IgD-negative memory B cell (primary cell): ENCODE data around the gene TMSB15C. TPM values are rescaled to one million over a fixed set of nuclear protein-coding genes. Genes with fewer than 3 reads are reported as not detected.
"Not testable (repeated sequence)": the region's sequence is repeated elsewhere in the genome, so short reads cannot be mapped to it uniquely, and the experiment has no call there.

Source experiments
- H3K27ac Mint-ChIP-seq, 3 donors: one replicate each; pipeline ENCODE4 v1.8.0; 2020 to 2022; ENCODE audit warnings: mild to moderate bottlenecking in 3 of 3, mixed read lengths in 3 of 3, moderate library complexity in 1 of 3
- H3K27me3 Mint-ChIP-seq: one replicate; pipeline ENCODE4 v1.8.0; 2021; ENCODE audit warnings: mixed read lengths
- H3K36me3 Mint-ChIP-seq: one replicate; pipeline ENCODE4 v1.8.0; 2020; ENCODE audit warnings: mild to moderate bottlenecking, mixed read lengths
- H3K4me1 Mint-ChIP-seq, 3 donors: one replicate each; pipeline ENCODE4 v1.8.0; 2020 to 2022; ENCODE audit warnings: mixed read lengths in 3 of 3, mild to moderate bottlenecking in 1 of 3
- H3K4me3 Mint-ChIP-seq, 4 donors: one replicate each; pipeline ENCODE4 v1.8.0; 2020 to 2022; ENCODE audit warnings: mild to moderate bottlenecking in 4 of 4, mixed read lengths in 4 of 4, moderate library complexity in 3 of 4
- H3K9me3 Mint-ChIP-seq, 3 donors: one replicate each; pipeline ENCODE4 v1.8.0; 2020 to 2021; ENCODE audit warnings: mixed read lengths in 3 of 3, mild to moderate bottlenecking in 1 of 3
- polyA plus RNA-seq: library from polyadenylated mRNA; unstranded; fragments of 300-500 nt; fragmentation: Illumina TruSeq; gene quantifications from one replicate; pipeline ENCODE4 v1.2.3, GENCODE V29; 2021

TMSB15C gene
- polyA plus RNA-seq, 1 donor from 2014 or later: 0.66 TPM

- Mint-ChIP-seq H3K36me3 (no peaks in the 10 kb centered on the region), H3K4me3 (no peak overlapping the region), H3K9me3 (no peaks in the 10 kb centered on the region), H3K27ac (no peak overlapping the region), H3K27me3 (peaks cover 6% of the 10 kb centered on the region), H3K4me1 (no peaks in the 10 kb centered on the region)
Observed at GRCh38 chrX:104085477-104085876, 9.4 kb upstream of the TMSB15C start.

GRCh38 chrX:104084534-104085277 lies 8.7 kb upstream of the TMSB15C start:
- H3K27ac Mint-ChIP-seq: no peak overlapping the region
- peaks cover 6% of the 10 kb centered on the region for H3K27me3 Mint-ChIP-seq
- H3K36me3 Mint-ChIP-seq: no peaks in the 10 kb centered on the region
- H3K9me3 Mint-ChIP-seq: no peaks in the 10 kb centered on the region
- no peaks in the 10 kb centered on the region for H3K4me1 Mint-ChIP-seq
- H3K4me3 Mint-ChIP-seq: no peak overlapping the region

- Mint-ChIP-seq H3K9me3 (no peaks in the 10 kb centered on the region), H3K27ac (no peak overlapping the region), H3K4me1 (no peaks in the 10 kb centered on the region), H3K36me3 (no peaks in the 10 kb centered on the region), H3K4me3 (no peak overlapping the region), H3K27me3 (peaks cover 6% of the 10 kb centered on the region)
Observed at GRCh38 chrX:104084063-104084462, 8.0 kb upstream of the TMSB15C start.

DNA sequence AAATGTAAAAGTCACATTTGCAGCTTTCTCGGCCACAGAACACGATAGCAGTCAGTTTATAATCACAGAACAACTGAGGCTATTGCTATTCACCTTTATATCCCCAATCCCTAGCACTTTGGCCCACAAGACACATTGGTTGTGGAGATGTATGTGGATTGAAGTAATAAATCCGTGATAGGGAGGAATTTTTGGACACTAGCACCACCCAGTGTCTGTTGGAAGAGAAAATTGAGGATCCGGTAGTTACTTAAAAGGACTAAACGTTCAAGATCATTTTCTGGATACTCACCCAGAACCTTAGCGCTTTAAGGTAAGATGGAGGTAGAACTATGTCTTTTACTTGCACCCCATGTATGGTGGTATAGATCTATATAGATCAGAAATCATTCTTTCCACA lies 1.8 kb upstream of the TMSB15C start:
- H3K27ac Mint-ChIP-seq, H3K4me3 Mint-ChIP-seq, H3K4me1 Mint-ChIP-seq, H3K9me3 Mint-ChIP-seq, H3K36me3 Mint-ChIP-seq, H3K27me3 Mint-ChIP-seq: not testable (repeated sequence)

GRCh38 chrX:104062636-104063035 lies 13.4 kb downstream of the TMSB15C start:
- H3K36me3 Mint-ChIP-seq, H3K27me3 Mint-ChIP-seq, H3K4me1 Mint-ChIP-seq, H3K9me3 Mint-ChIP-seq, H3K4me3 Mint-ChIP-seq, H3K27ac Mint-ChIP-seq: not testable (repeated sequence)

DNA sequence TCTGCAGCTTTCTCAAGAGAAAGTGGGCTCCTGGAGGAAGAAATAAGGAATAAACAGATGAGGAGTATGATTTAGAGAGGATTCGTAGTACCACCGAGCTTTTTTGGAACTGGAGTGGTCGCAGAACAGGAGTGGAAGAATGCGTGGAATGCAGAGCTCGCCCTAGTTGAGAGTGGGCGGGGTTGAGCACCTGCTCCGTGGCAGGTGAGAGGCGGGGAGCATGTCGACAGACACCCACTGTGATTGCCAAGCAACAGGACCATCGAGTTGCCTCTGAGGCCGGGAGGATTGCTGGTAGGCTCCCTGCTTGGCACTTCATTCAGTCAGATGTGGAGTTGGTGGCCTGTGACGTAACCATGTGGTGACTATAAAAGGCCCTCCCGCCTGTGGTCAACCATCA lies 21.1 kb downstream of the TMSB15C start:
- not testable (repeated sequence) for H3K4me1 Mint-ChIP-seq, H3K4me3 Mint-ChIP-seq, H3K36me3 Mint-ChIP-seq, H3K27ac Mint-ChIP-seq, H3K27me3 Mint-ChIP-seq, H3K9me3 Mint-ChIP-seq

GRCh38 chrX:104047171-104047570 lies 28.9 kb downstream of the TMSB15C start:
- Mint-ChIP-seq H3K9me3 (peaks cover 0 to 2% (median 0%) of the 10 kb centered on the region in 3 donors), H3K27me3 (peaks cover 2% of the 10 kb centered on the region), H3K27ac (no peak overlapping the region), H3K4me3 (no peak overlapping the region), H3K4me1 (no peaks in the 10 kb centered on the region), H3K36me3 (peaks cover 3% of the 10 kb centered on the region)

DNA sequence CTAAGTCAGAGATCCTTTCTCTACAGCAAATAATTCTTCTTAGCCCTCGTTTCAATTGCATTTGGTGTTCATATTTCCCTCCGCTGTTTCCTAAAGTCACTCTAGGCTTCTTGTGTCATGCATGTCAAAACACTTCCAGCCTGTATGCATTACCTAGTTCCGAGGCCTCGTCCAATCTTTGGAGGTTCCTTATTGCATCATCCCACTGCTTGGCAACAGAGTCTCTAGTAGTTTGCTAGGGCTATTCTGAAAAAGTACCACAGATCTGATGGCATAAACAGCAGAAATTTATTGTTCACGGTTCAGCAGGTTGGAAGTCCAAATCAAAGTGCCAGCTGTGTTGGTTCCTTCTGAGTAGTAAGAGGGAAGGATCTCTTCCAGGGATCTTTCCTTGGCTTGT lies 30.4 kb downstream of the TMSB15C start:
- Mint-ChIP-seq H3K36me3 (peaks cover 2% of the 10 kb centered on the region), H3K4me3 (no peak overlapping the region), H3K4me1 (no peaks in the 10 kb centered on the region), H3K27ac (no peak overlapping the region), H3K27me3 (peaks cover 2% of the 10 kb centered on the region), H3K9me3 (peaks cover 0 to 2% (median 0%) of the 10 kb centered on the region in 3 donors)

DNA sequence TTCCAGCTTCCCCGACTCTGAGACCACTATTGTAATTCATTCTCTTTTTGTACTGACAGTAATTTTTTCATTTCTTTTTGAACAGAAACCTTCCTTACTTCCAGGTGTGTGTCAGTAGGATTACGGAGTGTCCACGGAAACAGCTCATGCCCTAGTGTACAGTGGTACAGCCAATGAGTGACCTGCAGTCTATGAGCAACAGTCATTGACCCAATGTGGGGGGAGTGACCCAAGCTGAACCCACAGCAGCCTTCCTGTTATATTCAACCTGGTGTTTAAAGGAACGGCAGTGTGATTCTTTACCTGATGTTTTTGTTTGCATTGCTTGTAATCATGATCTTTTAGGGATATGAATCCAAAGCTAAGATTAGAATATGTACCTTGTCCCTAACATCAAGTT lies 35.0 kb downstream of the TMSB15C start:
- Mint-ChIP-seq H3K4me1 (no peaks in the 10 kb centered on the region), H3K9me3 (no peaks in the 10 kb centered on the region), H3K36me3 (no peaks in the 10 kb centered on the region), H3K27ac (no peak overlapping the region), H3K27me3 (no peaks in the 10 kb centered on the region), H3K4me3 (no peak overlapping the region)

GRCh38 chrX:104039689-104040505 lies 36.1 kb downstream of the TMSB15C start, which contains the start of gene H2BW2:
Gene H2BW2 (plus strand): TSS chrX:104039956. CDS start chrX:104039995, 39 bp downstream.
- Mint-ChIP-seq H3K4me3 (no peak within 1 kb of the TSS), H3K27ac (no peak within 1 kb of the TSS)

More at GRCh38 chrX:104039689-104040505, 36.1 kb downstream of the TMSB15C start, which contains the start of gene H2BW2:
- H3K9me3 Mint-ChIP-seq: no peaks in the 10 kb centered on the region
- no peaks in the 10 kb centered on the region for H3K27me3 Mint-ChIP-seq
- no peaks in the 10 kb centered on the region for H3K36me3 Mint-ChIP-seq
- H3K4me1 Mint-ChIP-seq: no peaks in the 10 kb centered on the region

Other genes starting within 250 kb of the TMSB15C start
- 0.39 TPM for gene RAB9B, start 244.0 kb downstream of the TMSB15C start, polyA plus RNA-seq
- gene TMSB15B, start 113.6 kb downstream of the TMSB15C start, polyA plus RNA-seq: 13.8 TPM
- not detected for gene H2BW1, start 62.5 kb downstream of the TMSB15C start, polyA plus RNA-seq
- gene H2BW2, start 36.3 kb downstream of the TMSB15C start, polyA plus RNA-seq: not detected
- gene ZCCHC18, start 36.3 kb upstream of the TMSB15C start, polyA plus RNA-seq: 15.4 TPM
- 9.5 TPM for gene SLC25A53, start 80.8 kb upstream of the TMSB15C start, polyA plus RNA-seq
- 9.0 TPM for gene FAM199X, start 90.2 kb upstream of the TMSB15C start, polyA plus RNA-seq
- gene ESX1, start 178.7 kb upstream of the TMSB15C start, polyA plus RNA-seq: not detected